Stimulated activated CD4-positive, alpha-beta T cell treated with anti-CD3 and anti-CD28 coated beads, TNF-alpha, amount 100 ng/mL, for 24 hours (primary cell): Measurements from ENCODE around the gene SLCO3A1.
"Not testable (repeated sequence)": the region's sequence is repeated elsewhere in the genome, so short reads cannot be mapped to it uniquely, and the experiment has no call there.

ENCODE experiments used
- DNase-seq, 3 experiments: peaks; one replicate each; pipeline ENCODE4 v3.0.0-alpha.2; 2020; ENCODE audit warnings: low read depth in 3 of 3

The SLCO3A1 gene

GRCh38 chr15:92070251-92070650 is 216.7 kb downstream of the SLCO3A1 start:
- DNase-seq, result not testable (repeated sequence)

DNA sequence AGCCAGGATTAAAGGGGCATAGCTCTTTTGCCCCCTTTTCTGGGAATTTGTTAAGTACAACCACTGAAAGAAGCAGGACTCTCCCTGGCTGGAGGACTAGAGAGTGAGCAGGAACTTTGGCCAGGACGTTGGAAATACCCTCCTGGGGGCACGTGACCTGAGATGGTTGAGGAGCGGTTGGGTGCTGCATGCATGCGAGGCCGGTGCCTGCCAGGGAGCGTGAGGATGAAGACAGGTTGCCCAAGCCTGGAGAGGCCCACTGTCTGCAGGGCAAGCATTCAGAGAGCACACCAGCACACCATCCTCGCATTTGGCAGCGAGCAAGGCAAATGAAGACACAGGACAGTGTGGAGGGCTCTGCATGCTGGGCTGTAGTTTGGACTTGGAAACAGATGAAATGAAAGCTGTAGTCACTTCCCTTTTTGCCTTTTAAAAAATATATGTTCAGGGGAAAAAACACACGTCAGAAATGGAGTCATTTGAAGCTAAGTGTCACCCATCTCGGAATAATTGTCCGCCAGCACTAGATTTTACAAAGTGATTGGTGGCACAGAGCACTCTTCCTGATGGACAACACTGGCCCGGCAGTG is 217.6 kb downstream of the SLCO3A1 start:
- no peak for DNase-seq

DNA sequence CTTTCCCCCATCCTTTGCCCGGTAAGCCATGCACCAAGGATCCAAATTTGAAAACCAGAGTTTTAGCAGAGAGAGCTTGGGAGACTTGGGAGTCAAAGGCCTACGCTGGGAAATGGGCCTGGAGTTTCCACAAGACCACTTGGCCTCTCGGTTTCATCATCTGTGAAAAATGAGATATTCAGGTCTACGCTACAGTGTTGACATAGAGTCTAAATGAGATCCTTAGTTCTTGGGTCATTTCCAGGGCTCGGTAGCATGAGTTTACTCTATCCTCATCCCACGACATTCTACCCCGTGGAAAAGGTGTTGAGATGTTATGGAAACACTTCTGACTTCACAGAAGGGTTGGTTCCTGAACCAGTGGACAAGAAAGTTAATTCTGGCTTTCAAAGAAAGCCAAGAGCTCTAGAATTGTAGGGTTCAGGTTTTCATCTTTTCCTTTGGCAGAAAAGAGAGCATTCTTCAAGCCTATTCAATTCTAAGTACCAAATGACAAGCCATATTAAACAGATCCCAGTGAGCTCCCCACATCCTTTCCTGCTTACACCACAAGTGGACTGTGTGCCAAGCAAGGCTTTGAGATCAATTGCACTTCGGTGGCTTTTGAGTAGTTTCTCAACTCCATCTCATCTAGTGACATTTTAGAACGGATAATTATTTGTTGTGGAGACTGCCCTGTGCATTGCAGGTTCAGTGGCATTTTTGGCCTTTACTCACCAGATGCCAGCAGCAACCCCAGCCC is 219.7 kb downstream of the SLCO3A1 start:
- no peak for DNase-seq

DNA sequence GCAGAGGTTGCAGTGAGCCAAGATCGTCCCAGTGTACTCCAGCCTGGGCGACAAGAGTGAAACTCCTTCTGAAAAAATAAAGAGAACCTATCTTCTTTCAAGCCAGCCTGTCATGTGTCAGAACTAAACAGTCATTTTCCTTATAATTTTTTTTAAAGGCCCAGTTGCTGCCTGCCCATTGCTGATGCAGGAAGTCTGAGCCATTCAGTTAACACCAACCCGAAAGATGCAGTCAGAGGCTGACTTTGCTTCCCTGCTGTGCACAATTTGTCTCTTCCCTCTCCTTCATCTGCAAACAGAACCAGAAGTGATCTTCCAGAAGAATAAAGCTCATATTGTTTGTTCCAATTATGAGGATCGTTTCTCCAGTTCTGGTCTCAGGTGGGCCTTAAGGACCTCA is 220.6 kb downstream of the SLCO3A1 start:
- DNase-seq, result no peak

- DNase-seq, result no peak
These were observed 221.1 kb downstream of the SLCO3A1 start for GRCh38 chr15:92074646-92075045.

- DNase-seq, result no peak
These were observed 222.3 kb downstream of the SLCO3A1 start for GRCh38 chr15:92075764-92076163.

DNA sequence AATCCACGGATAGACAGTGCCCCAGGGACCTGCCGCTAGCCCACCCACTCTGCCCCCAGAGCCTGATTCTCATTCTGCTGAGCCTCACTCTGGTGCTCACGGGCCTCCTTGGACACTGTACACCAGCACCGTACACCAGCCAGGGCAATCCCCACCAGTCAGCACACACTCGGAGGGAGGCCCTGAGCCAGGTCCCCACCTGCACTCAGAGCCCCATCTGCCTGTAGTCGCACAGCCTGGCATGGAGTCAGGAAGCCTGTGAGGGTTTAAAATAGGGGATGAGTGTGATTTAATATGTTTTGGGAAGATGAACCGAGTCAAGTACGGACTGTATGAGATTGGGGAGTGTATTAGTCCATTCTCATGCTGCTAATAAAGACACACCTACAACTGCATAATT is 223.0 kb downstream of the SLCO3A1 start:
- no peak for DNase-seq

DNA sequence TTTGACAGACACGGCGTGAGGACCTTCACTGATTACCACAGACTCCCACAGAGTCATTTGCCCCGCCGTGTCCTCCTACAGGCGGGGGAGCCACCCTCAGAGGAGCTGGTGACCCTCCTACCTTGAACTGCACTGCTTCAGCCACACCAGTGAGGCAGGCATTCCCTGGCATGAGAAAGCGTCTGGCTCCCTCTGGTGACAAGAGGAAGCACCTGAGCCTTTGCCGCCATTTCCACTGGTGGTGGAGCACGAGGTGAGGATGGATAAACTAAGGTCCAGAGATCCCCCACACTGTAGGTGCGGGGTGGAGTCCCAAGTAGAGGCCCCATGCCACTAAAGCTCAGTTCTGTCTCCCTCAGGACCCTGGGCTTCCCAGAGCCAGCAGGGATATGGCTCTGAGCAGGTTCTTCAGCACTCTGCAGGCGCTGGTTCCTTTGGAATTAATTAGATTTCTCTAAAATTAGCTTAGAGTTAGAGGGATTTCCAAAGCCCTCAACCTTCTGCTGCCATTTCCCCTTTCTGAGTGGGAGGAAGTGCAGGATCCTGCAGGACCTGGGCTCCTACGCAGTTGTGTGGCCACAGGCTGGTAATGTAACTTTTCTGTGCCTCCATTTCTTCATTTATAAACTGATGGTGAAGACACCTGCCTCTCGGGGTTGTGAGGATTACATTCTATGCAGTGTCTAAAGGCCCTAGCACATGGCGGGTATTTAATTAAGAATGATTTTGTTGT is 224.0 kb downstream of the SLCO3A1 start:
- peak; percentile 44 to 66 (median 58) for DNase-seq

GRCh38 chr15:92078270-92078669 is 224.8 kb downstream of the SLCO3A1 start:
- no peak for DNase-seq

DNA sequence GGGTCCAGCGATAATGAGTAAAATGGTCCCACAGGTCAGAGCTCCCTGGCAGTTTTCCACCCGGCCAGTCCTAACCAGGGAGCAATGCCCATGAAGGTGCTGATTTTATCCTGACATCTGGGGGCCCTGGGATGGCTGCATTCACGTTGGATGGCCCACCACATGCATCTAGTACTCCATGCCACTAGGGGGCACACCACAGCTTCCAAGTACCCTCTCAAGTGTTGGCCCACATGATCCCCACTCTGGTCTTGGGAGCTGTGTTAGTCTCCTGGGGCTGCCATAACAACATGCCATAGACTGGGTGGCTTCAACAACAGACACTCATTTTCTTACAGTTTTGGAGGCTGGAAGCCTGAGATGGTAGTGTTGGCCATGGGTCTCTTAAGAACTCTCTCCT is 225.5 kb downstream of the SLCO3A1 start:
- DNase-seq, result peak in 1 of 3 experiments; percentile 24

GRCh38 chr15:92079647-92080255 is 226.2 kb downstream of the SLCO3A1 start:
- DNase-seq, result no peak

- peak in 1 of 3 experiments; percentile 58 for DNase-seq
These were observed 228.7 kb downstream of the SLCO3A1 start for GRCh38 chr15:92082006-92082843.

- DNase-seq, result no peak
These were observed 229.7 kb downstream of the SLCO3A1 start for GRCh38 chr15:92083190-92083589.

GRCh38 chr15:92087211-92087610 is 233.7 kb downstream of the SLCO3A1 start:
- no peak for DNase-seq

DNA sequence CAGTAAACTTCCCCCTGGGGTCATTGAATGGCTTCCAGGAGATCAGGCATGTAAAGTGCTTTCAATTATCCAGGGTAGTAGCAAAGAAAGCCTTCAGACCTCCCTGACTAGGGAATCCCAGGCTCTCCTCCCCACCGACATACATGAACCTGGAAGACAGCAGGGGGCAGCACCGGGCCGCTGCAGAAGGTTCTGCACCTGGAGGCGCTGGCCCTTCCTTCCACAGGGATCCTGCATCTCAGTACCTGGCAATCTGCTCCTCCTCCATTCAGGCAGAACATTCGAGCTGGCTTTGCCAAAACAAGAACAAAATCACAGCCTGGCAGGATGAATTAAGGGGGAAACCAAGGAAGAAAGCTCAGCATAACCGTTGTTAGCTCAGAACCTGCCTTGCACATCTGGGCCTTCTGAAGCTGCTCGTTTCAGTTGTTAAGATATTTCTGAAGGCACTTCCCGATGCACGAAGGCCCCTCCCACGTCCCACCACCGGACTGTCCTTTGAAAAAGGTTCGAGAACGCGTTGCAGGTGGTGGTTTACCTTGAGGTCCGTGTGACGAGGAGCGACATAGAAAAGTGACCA is 237.7 kb downstream of the SLCO3A1 start:
- peak in 1 of 3 experiments; percentile 20 for DNase-seq

GRCh38 chr15:92092289-92093105 is 239.0 kb downstream of the SLCO3A1 start:
- DNase-seq, result no peak

- no peak for DNase-seq
These were observed 242.2 kb downstream of the SLCO3A1 start for GRCh38 chr15:92095693-92096092.

DNA sequence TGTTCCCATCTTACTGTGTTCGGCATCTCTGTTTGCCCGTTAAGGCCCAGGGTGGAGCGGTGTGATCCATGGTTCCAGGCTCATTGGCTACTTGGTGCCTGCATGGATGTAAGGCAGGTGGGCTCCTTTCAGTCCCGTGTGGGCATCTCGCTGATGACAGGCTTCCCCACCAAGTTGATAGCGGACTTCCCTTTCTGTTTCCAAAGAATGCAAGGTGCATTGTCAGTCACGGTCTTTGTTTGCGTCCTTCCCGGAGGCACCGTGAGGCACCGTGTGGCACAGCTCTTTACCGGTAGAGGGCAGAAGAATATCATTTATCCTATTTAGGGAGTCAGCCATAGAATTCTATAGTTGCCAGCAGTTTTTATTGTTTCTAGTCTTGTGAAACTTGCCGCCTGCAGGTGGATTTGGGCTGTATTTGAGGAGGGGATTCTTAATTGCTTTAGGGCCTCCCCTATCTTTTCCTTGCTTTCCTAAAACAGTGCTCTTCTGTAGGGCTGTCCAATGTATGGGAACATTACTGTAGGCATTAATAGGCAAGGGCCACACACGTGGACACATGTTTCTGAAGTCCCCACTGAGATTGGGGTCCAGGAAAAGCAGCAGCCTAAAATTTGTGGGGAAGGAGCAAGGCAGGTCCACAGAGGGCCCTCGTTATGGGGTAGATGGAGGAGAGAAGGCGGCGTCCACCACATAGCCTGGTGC is 244.1 kb downstream of the SLCO3A1 start:
- DNase-seq, result peak; percentile 7 to 39 (median 21)

GRCh38 chr15:92098869-92099268 is 245.4 kb downstream of the SLCO3A1 start:
- no peak for DNase-seq

DNA sequence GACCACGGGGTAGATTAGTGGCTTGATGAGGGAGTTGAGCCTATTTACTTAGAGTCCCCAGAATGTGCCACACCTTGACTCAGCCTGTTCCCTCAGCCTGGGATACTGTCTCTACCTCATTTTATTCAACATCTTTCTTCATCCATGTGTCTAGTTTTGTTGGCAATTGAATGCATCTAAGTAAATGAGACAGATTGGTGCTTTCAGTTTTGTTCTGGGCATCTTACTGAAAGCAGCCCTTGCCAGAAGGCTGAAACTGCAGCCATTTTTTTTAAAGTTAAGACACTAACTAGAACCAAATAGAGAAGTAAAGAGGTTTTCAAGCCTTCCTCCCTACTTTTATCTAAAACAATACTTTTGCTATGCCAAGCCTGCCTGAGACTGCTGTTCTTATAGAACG is 246.8 kb downstream of the SLCO3A1 start:
- DNase-seq, result no peak
